Measurements from ENCODE around the gene BTBD9.
A peak's percentile ranks its signal among the peaks of the same experiment; 100 is the strongest.
"Not testable (repeated sequence)": the region's sequence is repeated elsewhere in the genome, so short reads cannot be mapped to it uniquely, and the experiment has no call there.

BTBD9 gene

DNA sequence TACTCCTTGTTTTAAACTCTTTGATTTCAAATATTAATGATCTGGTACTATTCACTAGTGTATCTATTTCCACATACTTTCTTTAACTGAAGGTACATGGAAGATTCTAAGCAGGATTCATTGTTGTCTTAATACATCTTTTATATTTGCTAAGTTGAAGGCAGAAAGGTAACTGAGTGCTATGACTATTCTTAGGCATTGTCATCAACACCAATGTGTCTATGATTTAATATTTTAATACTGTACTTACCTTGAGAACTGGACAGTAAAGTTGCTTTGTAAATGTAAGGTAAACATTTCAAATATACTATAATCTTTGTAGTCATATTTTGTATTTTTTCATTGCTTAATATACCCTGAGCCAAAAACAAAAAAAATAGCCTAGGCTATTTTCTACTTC is 8.9 kb upstream of the BTBD9 start:
- no peak for DNase-seq

DNA sequence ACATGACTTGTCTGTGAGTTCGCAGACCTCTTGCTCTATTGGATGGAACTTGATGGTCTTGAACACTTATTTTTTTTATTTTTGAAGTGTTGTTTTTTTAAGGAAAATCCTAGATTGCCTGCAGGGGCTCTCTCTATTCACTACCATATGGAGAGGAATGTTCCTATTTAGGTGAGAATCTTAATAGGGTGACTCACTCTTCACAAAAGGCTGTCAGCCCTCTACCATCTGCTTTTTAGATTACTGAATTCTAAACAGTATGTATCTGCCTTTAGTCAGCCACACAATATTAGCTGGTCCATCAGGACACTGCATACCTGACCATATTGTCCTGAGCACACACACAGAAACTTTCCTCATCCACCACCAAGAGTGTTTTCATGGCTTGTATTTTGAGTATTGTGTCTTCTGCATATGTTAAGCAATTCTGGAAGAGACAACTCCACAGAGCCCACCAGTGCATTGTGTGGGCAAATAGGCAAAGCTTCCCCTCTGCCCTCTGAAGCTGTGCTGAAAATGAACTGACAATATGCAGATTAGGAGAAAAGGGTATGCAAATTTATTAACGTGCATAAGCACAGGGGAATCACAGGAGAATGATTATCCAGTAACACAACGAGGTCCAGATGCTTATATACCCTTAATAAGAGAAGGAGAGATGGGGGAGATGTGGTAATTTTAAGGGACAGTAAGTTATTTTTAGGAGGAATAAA is 6.6 kb upstream of the BTBD9 start:
- no peak for DNase-seq

DNA sequence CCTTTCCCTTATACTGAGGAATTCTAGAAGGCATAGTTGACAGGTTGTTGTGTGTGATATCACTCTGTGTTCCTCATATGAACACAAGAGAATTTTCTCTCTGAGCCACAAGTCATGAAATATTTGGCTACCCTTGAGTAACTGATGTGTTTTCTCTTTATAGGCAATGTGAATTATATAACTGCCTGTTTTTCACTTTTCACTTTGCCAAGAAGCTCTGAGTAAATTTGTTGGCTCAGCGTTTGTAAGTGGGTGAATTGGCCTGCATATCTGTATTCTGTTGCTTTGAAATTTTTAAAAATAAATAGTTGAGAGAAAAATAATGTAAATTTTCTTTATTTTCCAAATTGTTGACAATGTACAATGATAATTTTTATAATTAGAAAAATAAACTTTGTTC is 5.2 kb upstream of the BTBD9 start:
- no peak for DNase-seq

GRCh38 chr6:38640216-38640909 is 634 bp upstream of the BTBD9 start:
- no peak for DNase-seq

- peak; percentile 81 for DNase-seq
These were observed 710 bp downstream of the BTBD9 start for GRCh38 chr6:38638941-38639497.

DNA sequence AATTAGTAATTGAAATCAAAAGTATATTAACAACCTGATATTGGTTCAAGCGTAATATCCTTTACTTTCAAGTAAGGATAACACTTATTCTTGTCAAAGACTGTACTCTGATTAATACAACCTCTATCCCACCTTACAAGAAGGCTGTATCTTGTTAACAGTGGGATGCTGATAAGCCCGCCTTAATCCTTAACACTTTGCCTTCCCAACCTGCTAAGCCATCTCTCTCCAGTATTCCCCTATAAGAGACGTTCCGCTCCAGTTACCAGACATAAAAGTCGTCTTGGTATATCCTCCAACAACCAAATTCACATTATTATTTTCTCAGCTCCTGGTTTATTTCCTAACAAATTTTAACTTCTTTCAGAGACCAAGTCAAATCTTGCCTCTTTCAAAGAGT is 2.0 kb downstream of the BTBD9 start:
- DNase-seq: no peak

- DNase-seq: no peak
These were observed 3.7 kb downstream of the BTBD9 start for GRCh38 chr6:38636027-38636426.

GRCh38 chr6:38634518-38634917 is 5.2 kb downstream of the BTBD9 start:
- DNase-seq: no peak

- no peak for DNase-seq
These were observed 7.2 kb downstream of the BTBD9 start for GRCh38 chr6:38632490-38632889.

- DNase-seq: no peak
These were observed 8.4 kb downstream of the BTBD9 start for GRCh38 chr6:38631186-38631783.

- DNase-seq: no peak
These were observed 14.5 kb downstream of the BTBD9 start for GRCh38 chr6:38625217-38625616.

DNA sequence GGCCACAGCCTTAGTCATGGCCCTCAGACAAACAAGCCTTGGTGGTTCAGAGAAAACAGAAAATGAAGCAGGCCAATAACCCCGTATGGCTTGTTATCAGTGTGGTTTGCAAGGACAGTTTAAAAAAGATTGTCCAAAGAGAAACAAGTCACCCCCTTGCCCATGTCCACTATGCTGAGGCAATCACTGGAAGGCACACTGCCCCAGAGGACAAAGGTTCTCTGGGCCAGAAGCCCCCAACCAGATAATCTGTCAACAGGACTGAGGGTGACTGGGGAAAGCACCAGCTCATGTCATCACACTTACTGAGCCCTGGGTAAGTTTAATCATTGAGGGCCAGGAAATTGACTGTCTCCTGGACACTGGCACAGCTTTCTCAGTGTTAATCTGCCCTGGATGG is 20.4 kb downstream of the BTBD9 start:
- DNase-seq: not testable (repeated sequence)

DNA sequence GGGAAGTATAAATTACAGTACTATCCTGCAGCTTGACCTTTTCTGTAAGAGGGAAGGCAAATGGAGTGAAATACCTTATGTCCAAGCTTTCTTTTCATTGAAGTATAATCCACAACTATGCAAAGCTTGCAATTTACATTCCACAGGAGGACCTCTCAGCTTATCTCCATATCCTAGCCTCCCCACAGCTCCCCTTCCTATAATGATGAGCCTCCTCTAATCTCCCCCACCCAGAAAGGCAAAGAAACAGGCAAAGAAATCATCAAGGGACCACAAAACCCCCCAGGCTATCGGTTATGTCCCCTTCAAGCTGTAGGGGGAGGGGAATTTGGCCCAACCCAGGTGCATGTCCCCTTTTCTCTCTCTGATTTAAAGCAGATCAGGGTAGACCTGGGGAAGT is 21.4 kb downstream of the BTBD9 start:
- not testable (repeated sequence) for DNase-seq

DNA sequence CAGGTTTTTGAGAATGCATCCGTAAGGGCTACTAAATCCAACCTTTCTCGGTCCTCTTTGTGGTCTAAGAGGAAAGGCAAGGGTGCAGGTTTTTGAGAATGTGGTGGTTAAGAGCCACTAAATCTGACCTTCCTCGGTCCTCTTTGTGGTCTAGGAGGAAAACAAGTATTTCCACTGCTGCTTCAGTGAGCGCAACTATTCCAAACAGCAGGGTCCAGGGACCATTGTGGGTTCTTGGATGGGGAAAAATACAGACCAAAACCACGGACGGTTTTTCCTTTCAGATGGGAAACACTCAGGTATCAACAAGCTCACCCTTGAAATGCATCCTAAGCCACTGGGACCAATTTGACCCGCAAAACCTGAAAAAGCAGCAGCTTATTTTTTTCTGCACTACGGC is 21.9 kb downstream of the BTBD9 start:
- no peak for DNase-seq

GRCh38 chr6:38612143-38612965 is 27.4 kb downstream of the BTBD9 start:
- DNase-seq: no peak

DNA sequence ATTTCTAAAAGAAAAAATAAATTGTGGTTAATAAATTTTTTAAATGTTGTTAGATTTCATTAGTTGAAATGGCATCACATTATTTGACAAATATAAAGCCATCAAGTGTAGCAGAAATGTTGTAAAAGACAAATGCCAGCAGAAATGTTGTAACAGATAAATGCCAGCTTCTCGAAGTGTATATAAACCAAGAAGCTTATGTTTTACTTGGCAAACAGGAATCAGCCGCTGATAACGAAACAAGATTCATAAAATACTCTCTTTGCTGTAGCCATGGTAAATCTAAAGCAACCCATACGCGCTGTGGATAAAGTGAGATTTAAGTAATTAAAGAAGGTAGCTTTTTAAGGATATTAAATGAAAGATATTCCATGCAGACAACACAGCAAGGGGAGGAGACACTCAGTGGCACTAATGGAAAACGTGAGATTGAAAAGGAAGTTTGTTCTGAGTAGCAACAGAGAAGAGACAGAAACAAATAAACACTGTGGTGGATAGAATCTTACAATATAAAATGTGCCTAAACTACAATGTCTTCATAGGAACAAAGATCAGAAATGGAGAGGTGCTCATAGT is 29.6 kb downstream of the BTBD9 start:
- DNase-seq: no peak

GRCh38 chr6:38604700-38605099 is 35.0 kb downstream of the BTBD9 start:
- no peak for DNase-seq

DNA sequence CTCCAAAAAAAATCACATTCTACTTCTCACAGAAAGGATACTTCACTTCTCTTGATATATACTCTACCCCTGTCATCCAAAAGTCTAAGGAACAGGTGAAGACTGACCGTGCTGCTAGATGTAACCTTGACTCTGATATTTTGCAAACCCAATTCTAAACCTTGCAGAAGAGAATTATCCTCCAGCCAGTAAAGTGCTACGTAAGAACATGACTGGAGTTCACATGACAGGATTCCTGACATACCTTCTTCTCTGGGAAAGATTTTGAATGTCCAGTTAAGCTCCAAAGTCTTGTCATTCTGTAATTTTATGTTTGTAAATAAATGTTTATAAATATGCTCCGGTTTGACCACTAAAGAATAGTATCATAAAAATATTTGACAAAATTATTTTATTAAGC is 35.8 kb downstream of the BTBD9 start:
- DNase-seq: no peak

- DNase-seq: no peak
These were observed 36.2 kb downstream of the BTBD9 start for GRCh38 chr6:38603496-38603895.

DNA sequence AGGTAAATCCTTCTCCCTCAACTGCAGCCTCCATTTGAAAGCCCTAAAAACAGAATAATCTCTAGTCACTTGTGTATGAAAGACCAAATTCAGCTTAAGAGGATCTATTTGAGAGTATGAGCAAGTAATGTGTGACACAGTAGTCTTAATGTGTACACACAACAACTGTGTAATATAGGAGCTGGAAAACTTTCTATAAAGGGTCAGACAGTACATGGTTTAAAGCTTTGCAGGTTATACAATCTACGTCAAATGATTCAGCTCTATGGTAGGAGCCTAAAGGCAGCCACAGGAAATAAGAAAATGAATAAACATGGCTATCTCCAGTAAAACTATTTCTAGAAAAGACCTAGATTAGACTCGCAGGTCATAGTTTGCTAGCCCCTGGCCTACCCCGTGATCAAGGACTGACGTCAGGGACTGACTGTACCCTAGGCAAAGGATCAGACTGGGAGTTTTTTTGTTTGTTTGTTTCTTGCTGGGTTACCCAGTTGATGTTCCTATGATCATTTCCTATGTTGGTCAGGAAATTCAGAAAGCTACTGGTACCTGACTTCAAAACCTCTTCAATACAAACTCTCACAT is 39.7 kb downstream of the BTBD9 start:
- no peak for DNase-seq

DNA sequence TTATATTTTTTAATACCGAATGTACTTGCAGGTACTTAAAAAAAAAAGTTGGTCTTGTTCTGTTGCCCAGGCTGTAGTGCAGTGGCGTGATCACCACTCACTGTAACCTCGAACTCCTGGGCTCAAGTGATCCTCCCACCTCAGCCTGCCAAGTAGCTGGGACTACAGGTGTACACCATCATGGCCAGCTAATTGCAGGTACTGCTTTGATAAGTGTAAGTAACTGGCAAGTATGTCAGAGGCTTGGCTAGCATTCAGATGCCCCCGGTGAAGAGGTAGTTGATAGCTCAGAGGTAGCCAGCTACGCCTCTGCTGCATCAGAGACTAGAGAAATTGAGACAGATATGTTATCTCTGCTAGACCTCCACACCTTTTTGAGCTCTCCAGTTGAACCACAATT is 40.5 kb downstream of the BTBD9 start:
- DNase-seq: no peak

GRCh38 chr6:38593998-38594665 is 45.6 kb downstream of the BTBD9 start:
- DNase-seq: no peak
